GM12892 (cell line): Measurements from ENCODE around the gene PRR20G.

Experiments used
- DNase-seq: peaks from one replicate; pipeline ENCODE4 v3.0.0; 2011; ENCODE audit not compliant: insufficient read length
- FAIRE-seq: peaks from 2 replicates; lab custom pipeline; 2011; peaks lifted over from hg19 to GRCh38; lab: Jason Lieb, UNC
- POLR2A ChIP-seq: IDR thresholded peaks from 2 replicates; pipeline ENCODE4 v1.6.1; 2011; ENCODE audit warnings: low read depth, low read length, control low read depth
- POLR2AphosphoS5 ChIP-seq: IDR thresholded peaks from 2 replicates; pipeline ENCODE4 v1.6.1; 2011; ENCODE audit warnings: low read depth, low read length, control low read depth
- TAF1 ChIP-seq: IDR thresholded peaks from 2 replicates; pipeline ENCODE4 v1.6.1; 2011; ENCODE audit warnings: low read depth, mild to moderate bottlenecking, control low read depth, low read length, borderline replicate concordance

Gene PRR20G

GRCh38 chr3:127235706-127236105 lies 52.1 kb downstream of the PRR20G start:
- TF ChIP-seq POLR2AphosphoS5, result no peak
- no peak for TF ChIP-seq TAF1
- no peak for TF ChIP-seq POLR2A
- FAIRE-seq, result no peak
- no peak for DNase-seq

- FAIRE-seq, result no peak
- no peak for DNase-seq
- TF ChIP-seq TAF1 (no peak), POLR2A (no peak), POLR2AphosphoS5 (no peak)
These were observed 53.1 kb downstream of the PRR20G start for GRCh38 chr3:127234778-127235177.
